Measurements from ENCODE around the gene TFAP2E.

TFAP2E gene

DNA sequence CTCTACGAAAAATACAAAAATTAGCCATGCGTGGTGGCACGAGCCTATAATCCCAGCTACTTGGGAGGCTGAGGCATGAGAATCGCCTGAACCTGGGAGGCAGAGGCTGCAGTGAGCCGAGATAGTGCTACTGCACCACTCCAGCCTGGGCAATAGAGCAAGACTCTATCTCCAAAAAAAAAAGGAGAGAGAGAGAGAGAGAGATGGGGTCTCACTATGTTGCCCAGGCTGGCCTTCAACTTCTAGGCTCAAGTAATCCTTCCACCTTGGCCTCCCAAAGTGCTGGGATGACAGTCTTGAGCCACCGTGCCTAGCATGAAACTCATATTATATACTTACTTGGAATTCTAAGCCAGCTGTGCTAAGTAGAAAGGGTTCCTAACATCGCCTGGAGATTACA lies 38.5 kb downstream of the TFAP2E start:
- no peak for TF ChIP-seq POLR2AphosphoS5 (IDR thresholded peaks at IDR 0.05; ENCODE audit: low read depth, low read length)
- no peak for TF ChIP-seq FOXP2 (optimal IDR thresholded peaks at IDR 0.05; ENCODE audit: borderline replicate concordance, extremely low read depth, extremely low read length, insufficient read depth)
- TF ChIP-seq SIN3A (IDR thresholded peaks at IDR 0.05; ENCODE audit: borderline replicate concordance, insufficient read depth, low read length): no peak
- TF ChIP-seq TAF1 (IDR thresholded peaks at IDR 0.05; ENCODE audit: borderline replicate concordance, insufficient read depth, low read length): no peak

DNA sequence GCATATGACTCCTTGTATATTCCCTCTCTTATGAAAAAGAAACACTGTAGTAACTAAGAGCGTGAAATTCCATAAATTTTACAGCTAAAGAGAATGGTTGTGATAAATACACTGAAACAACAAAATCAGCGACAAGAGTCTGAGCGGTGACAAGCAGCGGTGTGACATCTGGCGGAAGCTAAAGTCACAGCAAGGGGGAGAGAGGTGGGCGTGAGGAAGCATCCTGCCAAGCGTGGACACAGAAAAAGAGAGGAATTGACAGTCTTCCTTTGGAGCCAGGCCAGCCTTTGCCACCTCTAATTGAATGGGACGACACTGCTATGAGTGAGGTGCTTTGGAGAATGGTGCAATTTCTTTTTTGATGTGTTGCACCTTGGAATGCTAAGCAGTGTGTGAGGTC lies 42.3 kb downstream of the TFAP2E start:
- TF ChIP-seq TAF1 (IDR thresholded peaks at IDR 0.05; ENCODE audit: borderline replicate concordance, insufficient read depth, low read length) (no peak), SIN3A (IDR thresholded peaks at IDR 0.05; ENCODE audit: borderline replicate concordance, insufficient read depth, low read length) (no peak), POLR2AphosphoS5 (IDR thresholded peaks at IDR 0.05; ENCODE audit: low read depth, low read length) (no peak), FOXP2 (optimal IDR thresholded peaks at IDR 0.05; ENCODE audit: borderline replicate concordance, extremely low read depth, extremely low read length, insufficient read depth) (no peak)
- TF ChIP-seq, protein P1, sequence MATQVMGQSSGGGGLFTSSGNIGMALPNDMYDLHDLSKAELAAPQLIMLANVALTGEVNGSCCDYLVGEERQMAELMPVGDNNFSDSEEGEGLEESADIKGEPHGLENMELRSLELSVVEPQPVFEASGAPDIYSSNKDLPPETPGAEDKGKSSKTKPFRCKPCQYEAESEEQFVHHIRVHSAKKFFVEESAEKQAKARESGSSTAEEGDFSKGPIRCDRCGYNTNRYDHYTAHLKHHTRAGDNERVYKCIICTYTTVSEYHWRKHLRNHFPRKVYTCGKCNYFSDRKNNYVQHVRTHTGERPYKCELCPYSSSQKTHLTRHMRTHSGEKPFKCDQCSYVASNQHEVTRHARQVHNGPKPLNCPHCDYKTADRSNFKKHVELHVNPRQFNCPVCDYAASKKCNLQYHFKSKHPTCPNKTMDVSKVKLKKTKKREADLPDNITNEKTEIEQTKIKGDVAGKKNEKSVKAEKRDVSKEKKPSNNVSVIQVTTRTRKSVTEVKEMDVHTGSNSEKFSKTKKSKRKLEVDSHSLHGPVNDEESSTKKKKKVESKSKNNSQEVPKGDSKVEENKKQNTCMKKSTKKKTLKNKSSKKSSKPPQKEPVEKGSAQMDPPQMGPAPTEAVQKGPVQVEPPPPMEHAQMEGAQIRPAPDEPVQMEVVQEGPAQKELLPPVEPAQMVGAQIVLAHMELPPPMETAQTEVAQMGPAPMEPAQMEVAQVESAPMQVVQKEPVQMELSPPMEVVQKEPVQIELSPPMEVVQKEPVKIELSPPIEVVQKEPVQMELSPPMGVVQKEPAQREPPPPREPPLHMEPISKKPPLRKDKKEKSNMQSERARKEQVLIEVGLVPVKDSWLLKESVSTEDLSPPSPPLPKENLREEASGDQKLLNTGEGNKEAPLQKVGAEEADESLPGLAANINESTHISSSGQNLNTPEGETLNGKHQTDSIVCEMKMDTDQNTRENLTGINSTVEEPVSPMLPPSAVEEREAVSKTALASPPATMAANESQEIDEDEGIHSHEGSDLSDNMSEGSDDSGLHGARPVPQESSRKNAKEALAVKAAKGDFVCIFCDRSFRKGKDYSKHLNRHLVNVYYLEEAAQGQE (IDR thresholded peaks at IDR 0.05; ENCODE audit: insufficient read depth in 1 of 2, low read depth in 2 of 2, low read length in 2 of 2): no peak

DNA sequence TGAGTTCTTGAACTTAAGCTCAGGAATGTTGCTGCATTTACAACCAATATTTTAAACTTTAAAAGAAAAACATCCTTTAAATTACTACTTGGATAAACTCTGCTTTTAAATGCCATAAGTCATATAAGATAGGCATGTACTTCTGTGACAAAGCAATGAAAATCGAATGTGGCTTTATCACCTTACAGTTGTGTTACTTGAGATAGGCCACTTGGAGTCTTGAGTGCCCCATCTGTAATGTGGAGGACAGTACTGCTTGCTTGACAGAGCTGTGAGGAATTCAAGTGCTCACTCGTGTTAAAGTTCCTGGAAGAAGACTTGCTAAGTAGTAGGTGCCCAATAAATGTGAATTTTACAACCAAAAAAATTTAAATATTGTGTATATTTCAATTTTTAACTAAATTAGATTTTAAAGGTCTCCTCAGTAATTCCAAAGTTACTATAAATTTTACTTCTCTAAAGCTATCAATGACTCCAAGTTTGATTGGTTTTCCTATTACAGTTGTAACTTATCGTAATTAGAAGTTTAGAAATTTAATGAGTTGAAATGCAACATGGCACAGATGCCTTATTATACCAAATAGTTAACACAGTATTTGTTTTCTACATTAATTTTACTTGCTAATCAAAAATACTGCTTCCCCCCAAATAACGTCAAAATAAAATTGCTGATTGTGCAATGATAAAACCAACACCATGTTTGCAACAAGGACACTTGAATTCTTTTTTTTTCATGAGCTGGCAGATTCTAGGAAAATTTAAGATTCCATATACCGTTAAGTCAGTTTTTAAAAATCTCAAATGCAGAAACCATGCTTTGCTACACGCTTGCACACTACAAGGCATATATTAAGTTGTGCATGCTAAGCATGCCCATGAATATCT lies 46.4 kb downstream of the TFAP2E start:
- TF ChIP-seq TAF1 (IDR thresholded peaks at IDR 0.05; ENCODE audit: borderline replicate concordance, insufficient read depth, low read length) (no peak), SIN3A (IDR thresholded peaks at IDR 0.05; ENCODE audit: borderline replicate concordance, insufficient read depth, low read length) (no peak), FOXP2 (optimal IDR thresholded peaks at IDR 0.05; ENCODE audit: borderline replicate concordance, extremely low read depth, extremely low read length, insufficient read depth) (no peak), POLR2AphosphoS5 (IDR thresholded peaks at IDR 0.05; ENCODE audit: low read depth, low read length) (no peak)
- TF ChIP-seq, protein P1 (IDR thresholded peaks at IDR 0.05; ENCODE audit: insufficient read depth in 1 of 2, low read depth in 2 of 2, low read length in 2 of 2): no peak

DNA sequence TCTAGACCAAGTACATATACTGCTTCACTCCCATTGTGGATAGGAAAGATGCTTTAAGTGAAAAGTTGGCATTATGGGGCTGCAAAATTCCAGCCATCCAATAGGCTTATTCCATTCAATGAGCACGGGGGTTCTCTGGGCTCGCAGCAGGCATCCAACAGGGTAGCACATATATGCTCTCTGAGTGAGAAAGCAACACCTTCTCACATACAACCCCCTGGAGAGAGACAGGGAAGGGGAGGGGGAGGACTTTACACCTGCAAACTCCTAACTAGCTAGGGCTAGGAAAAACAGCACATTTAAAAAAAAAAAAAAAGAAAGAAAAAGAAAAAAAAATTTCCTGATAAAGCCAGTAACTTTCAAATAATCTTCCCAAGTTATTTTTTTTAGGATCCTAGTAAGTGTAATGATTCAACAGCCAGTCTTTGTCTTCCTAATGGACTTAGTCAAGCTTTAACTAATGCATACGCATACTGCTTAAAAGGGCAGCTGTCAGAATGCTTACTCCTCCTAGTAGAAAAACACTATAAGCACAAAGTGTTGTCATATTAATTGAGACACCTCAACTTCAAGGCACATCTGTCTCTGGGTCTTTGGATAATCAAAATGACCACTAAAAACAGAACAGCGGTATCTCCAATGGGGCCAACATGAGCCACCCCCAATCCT lies 49.5 kb downstream of the TFAP2E start:
- TF ChIP-seq SIN3A (IDR thresholded peaks at IDR 0.05; ENCODE audit: borderline replicate concordance, insufficient read depth, low read length) (no peak), POLR2AphosphoS5 (IDR thresholded peaks at IDR 0.05; ENCODE audit: low read depth, low read length) (no peak), FOXP2 (optimal IDR thresholded peaks at IDR 0.05; ENCODE audit: borderline replicate concordance, extremely low read depth, extremely low read length, insufficient read depth) (no peak), TAF1 (IDR thresholded peaks at IDR 0.05; ENCODE audit: borderline replicate concordance, insufficient read depth, low read length) (no peak)
- TF ChIP-seq, protein P1 (IDR thresholded peaks at IDR 0.05; ENCODE audit: insufficient read depth in 1 of 2, low read depth in 2 of 2, low read length in 2 of 2): no peak

DNA sequence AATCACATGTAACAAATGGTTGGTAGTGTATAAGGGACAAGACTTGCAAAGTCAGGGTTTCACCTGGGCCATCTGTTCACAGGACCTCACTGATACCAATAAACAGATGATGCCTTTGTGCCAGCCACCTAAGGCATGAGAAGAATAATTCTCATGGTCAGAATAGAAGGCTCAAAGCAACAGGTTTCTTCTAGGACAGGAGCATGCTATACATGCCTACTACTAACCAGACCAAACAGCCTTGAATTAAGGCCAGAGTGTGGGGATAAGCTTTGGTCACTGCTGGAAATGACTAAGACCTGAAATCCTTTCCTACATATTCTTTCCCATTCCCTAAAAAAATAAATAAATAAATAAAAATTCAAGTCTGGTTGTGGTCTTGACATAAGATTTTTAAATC lies 50.7 kb downstream of the TFAP2E start:
- TF ChIP-seq FOXP2 (optimal IDR thresholded peaks at IDR 0.05; ENCODE audit: borderline replicate concordance, extremely low read depth, extremely low read length, insufficient read depth): no peak
- TF ChIP-seq, protein P1 (IDR thresholded peaks at IDR 0.05; ENCODE audit: insufficient read depth in 1 of 2, low read depth in 2 of 2, low read length in 2 of 2): no peak
- TF ChIP-seq TAF1 (IDR thresholded peaks at IDR 0.05; ENCODE audit: borderline replicate concordance, insufficient read depth, low read length): no peak
- no peak for TF ChIP-seq SIN3A (IDR thresholded peaks at IDR 0.05; ENCODE audit: borderline replicate concordance, insufficient read depth, low read length)
- no peak for TF ChIP-seq POLR2AphosphoS5 (IDR thresholded peaks at IDR 0.05; ENCODE audit: low read depth, low read length)

All from PFSK-1 (cell line).